Mucosa of rectum (tissue), 2 donors: ENCODE measurements around the gene BFSP1.

Experiments
- H3K27ac ChIP-seq, 2 donors: one replicate each; pipeline ENCODE4 v1.7.0; 2013; ENCODE audit warnings: inconsistent platforms in 2 of 2, low read depth in 2 of 2, low read length in 2 of 2
- H3K27me3 ChIP-seq, 2 donors: one replicate each; pipeline ENCODE4 v1.7.0; 2013; ENCODE audit warnings: low read length in 2 of 2; ENCODE audit not compliant: control insufficient read depth in 2 of 2, insufficient read depth in 2 of 2
- H3K36me3 ChIP-seq, 2 donors: one replicate each; pipeline ENCODE4 v1.7.0; 2013; ENCODE audit warnings: low read length in 2 of 2; ENCODE audit not compliant: control insufficient read depth in 2 of 2, insufficient read depth in 2 of 2
- H3K4me1 ChIP-seq, 2 donors: one replicate each; pipeline ENCODE4 v1.7.0; 2013; ENCODE audit warnings: low read length in 2 of 2, mild to moderate bottlenecking in 1 of 2; ENCODE audit not compliant: control insufficient read depth in 2 of 2, insufficient read depth in 2 of 2
- H3K4me3 ChIP-seq, 2 donors: one replicate each; pipeline ENCODE4 v1.7.0; 2013; ENCODE audit warnings: low read length in 2 of 2
- H3K9ac ChIP-seq, 2 donors: one replicate each; pipeline ENCODE4 v1.7.0; 2013; ENCODE audit warnings: low read length in 2 of 2, low read depth in 1 of 2, mild to moderate bottlenecking in 1 of 2
- H3K9me3 ChIP-seq, 2 donors: one replicate each; pipeline ENCODE4 v1.7.0; 2013; ENCODE audit warnings: low read length in 2 of 2; ENCODE audit not compliant: control insufficient read depth in 2 of 2
- donor health status: healthy.
- donor health status: Normal muscosa, but diverticular disease.

Gene BFSP1

DNA sequence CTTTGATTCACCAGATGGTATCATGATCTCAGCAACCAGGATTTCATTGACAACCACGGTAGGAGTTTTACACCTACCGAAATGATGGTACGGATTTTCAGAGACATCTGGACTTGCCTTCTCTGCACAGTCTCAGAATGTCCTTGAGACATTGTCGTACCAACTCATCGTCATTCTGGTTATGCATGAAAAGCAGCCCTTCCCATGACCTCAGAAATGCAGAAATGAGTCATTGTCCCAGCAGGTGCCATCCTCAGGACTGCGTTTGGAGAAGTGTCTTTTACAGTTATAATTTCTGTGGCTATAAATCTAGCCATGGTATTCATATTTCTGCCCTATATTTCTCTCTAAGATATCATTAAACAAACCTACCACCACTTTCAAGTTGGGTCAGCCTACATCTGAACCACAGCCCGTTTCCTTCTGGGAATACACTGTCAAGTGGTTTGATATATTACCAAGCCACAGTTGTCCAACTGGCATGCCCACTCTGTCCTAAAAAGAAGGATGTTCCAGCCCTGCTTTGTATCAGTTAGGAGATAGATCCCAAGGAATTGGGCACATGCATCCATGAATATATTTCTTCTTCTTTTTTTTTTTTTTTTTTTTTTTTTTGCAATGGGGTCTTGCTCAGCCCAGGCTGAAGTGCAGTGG lies 7.5 kb upstream of the BFSP1 start:
- Histone ChIP-seq H3K4me1 (no peaks in the 10 kb centered on the region), H3K27me3 (no peaks in the 10 kb centered on the region), H3K27ac (no peak overlapping the region), H3K9me3 (no peaks in the 10 kb centered on the region), H3K36me3 (no peaks in the 10 kb centered on the region), H3K9ac (no peak overlapping the region), H3K4me3 (no peak overlapping the region)

DNA sequence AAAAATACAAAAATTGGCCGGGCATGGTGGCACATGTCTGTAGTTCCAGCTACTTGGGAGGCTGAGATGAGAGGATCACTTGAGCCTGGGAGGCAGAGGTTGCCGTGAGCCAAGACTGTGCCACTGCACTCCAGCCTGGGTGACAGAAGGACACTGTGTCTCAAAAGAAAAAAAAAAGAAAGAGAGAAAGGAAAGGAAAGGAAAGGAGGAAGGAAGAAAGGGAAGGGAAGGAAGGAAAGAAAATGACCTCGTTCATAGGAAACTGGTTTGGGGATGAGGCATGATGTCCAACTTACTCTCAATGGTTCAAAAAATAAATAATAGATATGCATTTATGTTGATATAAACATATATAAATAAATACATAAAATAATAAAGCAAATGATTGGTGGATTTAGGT lies 6.8 kb upstream of the BFSP1 start:
- Histone ChIP-seq H3K27me3 (no peaks in the 10 kb centered on the region), H3K9me3 (no peaks in the 10 kb centered on the region), H3K27ac (no peak overlapping the region), H3K4me3 (no peak overlapping the region), H3K36me3 (no peaks in the 10 kb centered on the region), H3K9ac (no peak overlapping the region), H3K4me1 (no peaks in the 10 kb centered on the region)

DNA sequence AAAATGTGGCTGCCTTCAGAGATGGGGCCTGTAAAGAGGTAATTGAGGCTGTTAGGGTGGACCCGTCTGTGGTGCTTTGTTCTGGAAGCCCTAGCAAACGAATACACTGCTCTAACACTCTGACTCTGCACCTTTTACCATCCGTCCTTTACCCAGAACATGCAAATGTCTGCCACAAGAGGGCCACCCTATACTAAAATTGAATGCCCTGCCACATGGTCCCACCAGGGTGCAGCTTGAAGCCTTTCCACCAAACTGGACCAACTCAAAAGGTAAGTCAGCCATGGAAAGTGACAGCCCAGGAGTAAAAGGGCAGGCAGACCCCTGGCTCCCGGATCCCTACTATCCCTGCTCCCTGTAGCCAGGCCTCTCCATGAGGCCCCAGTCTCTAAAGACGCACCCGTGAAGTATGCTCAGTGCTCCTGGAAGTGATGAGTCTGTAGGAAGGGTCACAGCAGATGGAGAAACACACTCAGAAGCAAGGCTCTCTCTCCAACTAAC lies 5.8 kb upstream of the BFSP1 start:
- H3K4me1 ChIP-seq, result no peaks in the 10 kb centered on the region
- H3K9me3 ChIP-seq, result no peaks in the 10 kb centered on the region
- H3K4me3 ChIP-seq, result no peak overlapping the region
- no peaks in the 10 kb centered on the region for H3K27me3 ChIP-seq
- no peak overlapping the region for H3K27ac ChIP-seq
- no peak overlapping the region for H3K9ac ChIP-seq
- H3K36me3 ChIP-seq, result no peaks in the 10 kb centered on the region

DNA sequence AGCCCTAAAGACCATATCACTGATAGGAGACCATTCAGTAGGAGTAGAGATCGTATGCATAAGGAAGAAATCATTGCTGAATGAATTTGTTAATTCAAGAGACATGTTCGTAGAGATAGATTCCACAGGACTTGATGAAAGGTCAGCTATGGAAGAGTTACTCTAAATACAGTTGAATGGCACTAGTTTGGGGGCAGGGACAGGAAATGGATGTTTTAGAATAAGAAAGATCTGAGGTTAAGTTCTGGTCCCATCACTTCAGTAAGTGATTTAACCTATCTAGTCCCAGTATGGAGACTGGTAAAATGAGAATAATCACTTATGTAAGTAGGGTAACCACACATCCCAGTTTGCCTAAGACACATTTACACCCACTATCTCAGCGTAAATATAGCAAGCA lies 2.9 kb upstream of the BFSP1 start:
- H3K9ac ChIP-seq, result no peak overlapping the region
- H3K4me1 ChIP-seq, result peaks cover 0 to 13% of the 10 kb centered on the region in 2 donors
- H3K27me3 ChIP-seq, result peaks cover 0 to 4% of the 10 kb centered on the region in 2 donors
- no peak overlapping the region for H3K4me3 ChIP-seq
- no peaks in the 10 kb centered on the region for H3K36me3 ChIP-seq
- H3K9me3 ChIP-seq, result no peaks in the 10 kb centered on the region
- H3K27ac ChIP-seq, result no peak overlapping the region

DNA sequence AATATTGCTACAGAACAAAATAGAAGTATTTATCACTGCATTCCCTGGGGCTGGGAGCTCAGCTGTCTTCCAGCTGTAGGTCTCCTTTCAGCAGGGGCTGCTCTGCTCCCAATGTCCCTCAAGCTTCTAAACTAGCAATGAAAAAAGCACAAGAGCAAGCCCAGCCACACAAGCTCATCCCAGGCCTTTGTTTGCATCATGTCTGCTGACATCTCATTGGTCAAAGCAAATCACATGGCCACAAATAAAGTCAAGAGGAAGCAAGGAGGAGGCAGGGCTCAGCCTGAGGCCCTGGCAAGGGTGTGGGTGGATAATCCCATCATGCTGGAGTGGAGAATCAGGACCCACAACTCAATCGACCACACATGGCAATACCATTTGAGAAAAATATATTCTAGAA lies 2.2 kb upstream of the BFSP1 start:
- H3K4me3 ChIP-seq, result no peak overlapping the region
- peaks cover 0 to 13% of the 10 kb centered on the region in 2 donors for H3K4me1 ChIP-seq
- H3K36me3 ChIP-seq, result no peaks in the 10 kb centered on the region
- no peak overlapping the region for H3K9ac ChIP-seq
- no peak overlapping the region for H3K27ac ChIP-seq
- H3K27me3 ChIP-seq, result peaks cover 0 to 4% of the 10 kb centered on the region in 2 donors
- no peaks in the 10 kb centered on the region for H3K9me3 ChIP-seq

DNA sequence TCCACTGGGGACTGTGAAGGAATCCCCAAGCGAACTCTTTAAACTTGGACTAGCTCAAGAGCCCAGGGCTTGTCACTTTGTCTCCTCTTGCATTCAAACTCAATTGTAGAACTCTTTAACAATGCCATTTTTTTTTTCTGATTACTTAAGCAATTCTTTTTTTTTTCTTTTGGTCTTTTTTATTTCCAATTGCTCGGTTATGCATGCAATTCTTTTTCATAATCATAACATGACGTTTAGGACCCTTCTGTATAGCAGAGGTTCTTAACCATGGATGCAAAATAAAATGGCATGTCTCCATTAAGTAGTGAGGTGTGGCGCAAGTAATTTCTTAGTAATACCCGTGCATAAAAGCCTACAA lies 466 bp upstream of the BFSP1 start:
- peak overlapping the region; percentile 41 to 61 for H3K9ac ChIP-seq
- peaks cover 0 to 13% of the 10 kb centered on the region in 2 donors for H3K4me1 ChIP-seq
- no peaks in the 10 kb centered on the region for H3K9me3 ChIP-seq
- H3K27me3 ChIP-seq, result peaks cover 0 to 4% of the 10 kb centered on the region in 2 donors
- peak overlapping the region; percentile 8 to 23 for H3K27ac ChIP-seq
- H3K36me3 ChIP-seq, result no peaks in the 10 kb centered on the region
- H3K4me3 ChIP-seq, result peak overlapping the region; percentile 64 to 65

DNA sequence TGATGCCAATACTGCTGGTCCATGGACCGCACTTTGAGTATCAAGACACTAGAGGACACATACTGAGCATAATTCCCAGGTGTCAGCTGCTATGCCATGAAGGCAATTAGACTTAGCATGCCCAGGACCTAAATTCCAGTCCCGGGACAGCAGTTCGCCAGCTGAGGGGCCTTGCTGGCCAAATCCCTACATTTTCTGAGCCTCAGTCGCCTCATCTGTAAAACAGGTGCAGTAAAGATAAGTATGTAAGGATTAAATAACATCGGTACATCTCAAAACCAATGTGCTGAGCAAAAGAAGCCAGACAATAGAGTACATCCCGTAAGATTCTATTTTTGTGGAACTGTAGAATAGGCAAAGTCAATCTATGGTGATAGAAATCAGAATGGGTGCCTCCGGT lies 1.0 kb downstream of the BFSP1 start:
- H3K27ac ChIP-seq, result no peak overlapping the region
- H3K27me3 ChIP-seq, result peaks cover 0 to 4% of the 10 kb centered on the region in 2 donors
- H3K36me3 ChIP-seq, result no peaks in the 10 kb centered on the region
- no peaks in the 10 kb centered on the region for H3K9me3 ChIP-seq
- H3K9ac ChIP-seq, result no peak overlapping the region
- H3K4me1 ChIP-seq, result peaks cover 0 to 13% of the 10 kb centered on the region in 2 donors
- peak overlapping the region; percentile 64 to 65 for H3K4me3 ChIP-seq

DNA sequence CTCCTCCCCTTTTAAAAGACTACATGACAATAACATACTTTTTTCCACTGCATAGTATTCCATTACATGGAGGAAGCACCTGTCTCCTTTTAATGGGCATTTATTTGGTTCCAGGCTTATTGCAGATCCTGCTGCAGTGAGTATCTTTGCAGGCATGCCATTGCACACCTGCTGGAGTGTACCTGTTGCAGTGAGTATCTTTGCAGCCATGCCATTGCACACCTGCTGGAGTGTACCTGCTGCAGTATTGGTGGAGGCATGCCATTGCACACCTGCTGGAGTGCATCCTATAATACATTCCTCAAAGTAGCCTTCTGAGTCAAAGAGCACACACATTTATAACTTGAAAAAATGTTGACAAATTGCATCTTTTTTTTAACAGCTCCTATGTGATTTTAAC lies 1.6 kb downstream of the BFSP1 start:
- no peak overlapping the region for H3K4me3 ChIP-seq
- H3K27ac ChIP-seq, result no peak overlapping the region
- no peak overlapping the region for H3K9ac ChIP-seq
- H3K4me1 ChIP-seq, result peaks cover 0 to 13% of the 10 kb centered on the region in 2 donors
- no peaks in the 10 kb centered on the region for H3K9me3 ChIP-seq
- no peaks in the 10 kb centered on the region for H3K36me3 ChIP-seq
- peaks cover 0 to 4% of the 10 kb centered on the region in 2 donors for H3K27me3 ChIP-seq

DNA sequence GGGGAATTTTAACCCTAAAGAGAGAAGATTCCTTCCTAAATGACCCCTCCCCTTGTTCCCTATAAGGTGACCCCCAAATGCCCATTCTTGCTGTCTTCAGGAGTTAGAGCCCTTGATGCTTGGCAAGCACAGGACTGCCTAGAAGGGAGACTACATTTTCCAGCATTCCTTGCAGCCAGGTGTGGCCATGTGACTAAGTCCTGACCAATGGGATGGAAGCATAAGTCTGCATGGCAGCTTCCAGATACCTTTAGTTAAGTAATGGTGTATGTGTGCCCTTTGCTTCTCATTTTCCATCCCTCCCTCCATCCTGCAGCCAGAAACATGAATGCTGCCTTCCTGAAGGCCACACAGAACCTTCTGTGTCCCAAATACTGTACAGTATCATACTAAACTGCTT lies 5.5 kb downstream of the BFSP1 start:
- Histone ChIP-seq H3K27me3 (peaks cover 0 to 4% of the 10 kb centered on the region in 2 donors), H3K27ac (no peak overlapping the region), H3K36me3 (no peaks in the 10 kb centered on the region), H3K4me1 (peaks cover 0 to 3% of the 10 kb centered on the region in 2 donors), H3K4me3 (no peak overlapping the region), H3K9ac (no peak overlapping the region), H3K9me3 (no peaks in the 10 kb centered on the region)

DNA sequence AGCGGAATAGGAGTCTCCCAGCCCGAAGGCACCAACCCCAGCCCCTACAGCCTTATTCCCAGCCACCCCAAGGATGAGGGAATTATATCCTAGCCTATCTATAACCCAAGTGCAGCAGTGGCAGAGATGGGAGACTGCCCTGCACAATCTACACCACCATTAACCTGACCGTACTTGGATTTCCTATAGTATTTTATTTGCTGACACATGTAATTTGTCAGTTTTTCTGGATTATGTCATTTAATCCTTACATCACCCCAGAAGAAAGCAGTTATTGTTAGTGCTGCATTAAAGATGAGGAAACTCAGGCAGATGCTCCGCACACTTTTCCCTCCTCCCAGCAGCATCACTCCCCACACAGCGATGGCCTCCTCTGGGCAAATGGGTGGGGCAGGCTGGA lies 6.0 kb downstream of the BFSP1 start:
- Histone ChIP-seq H3K36me3 (no peaks in the 10 kb centered on the region), H3K4me1 (no peaks in the 10 kb centered on the region), H3K4me3 (no peak overlapping the region)

More for the DNA sequence above, 6.0 kb downstream of the BFSP1 start:
- Histone ChIP-seq H3K9me3 (no peaks in the 10 kb centered on the region), H3K27ac (no peak overlapping the region), H3K9ac (no peak overlapping the region), H3K27me3 (peaks cover 0 to 2% of the 10 kb centered on the region in 2 donors)
